ENCODE data around the gene CEACAM19.
"Not testable (repeated sequence)": the region's sequence is repeated elsewhere in the genome, so short reads cannot be mapped to it uniquely, and the experiment has no call there.

CEACAM19 gene

DNA sequence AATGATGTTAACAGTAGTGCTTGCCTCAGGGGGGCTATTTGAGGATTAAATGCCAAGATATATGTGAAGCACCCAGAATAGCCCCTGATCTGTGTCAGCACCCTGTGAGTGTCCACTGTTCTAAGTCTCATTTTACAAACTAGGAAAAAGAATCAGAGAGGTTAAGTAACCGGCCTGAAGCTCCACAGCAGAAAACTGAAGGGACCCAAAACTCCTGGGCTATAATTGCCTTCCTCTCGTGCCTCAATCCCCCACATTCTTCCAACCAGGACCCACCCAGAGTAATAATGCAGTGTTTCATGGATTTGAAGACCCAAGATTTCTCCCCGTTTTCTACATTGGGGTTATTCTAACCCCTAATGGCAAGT is 25.2 kb upstream of the CEACAM19 start:
- no peak for DNase-seq

DNA sequence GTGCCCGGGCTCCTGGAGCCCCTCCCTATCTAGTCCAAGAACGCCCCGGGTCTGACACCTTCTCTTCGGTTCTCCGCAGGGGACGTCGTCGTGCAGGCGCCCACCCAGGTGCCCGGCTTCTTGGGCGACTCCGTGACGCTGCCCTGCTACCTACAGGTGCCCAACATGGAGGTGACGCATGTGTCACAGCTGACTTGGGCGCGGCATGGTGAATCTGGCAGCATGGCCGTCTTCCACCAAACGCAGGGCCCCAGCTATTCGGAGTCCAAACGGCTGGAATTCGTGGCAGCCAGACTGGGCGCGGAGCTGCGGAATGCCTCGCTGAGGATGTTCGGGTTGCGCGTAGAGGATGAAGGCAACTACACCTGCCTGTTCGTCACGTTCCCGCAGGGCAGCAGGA is 24.1 kb upstream of the CEACAM19 start:
- DNase-seq = no peak

DNA sequence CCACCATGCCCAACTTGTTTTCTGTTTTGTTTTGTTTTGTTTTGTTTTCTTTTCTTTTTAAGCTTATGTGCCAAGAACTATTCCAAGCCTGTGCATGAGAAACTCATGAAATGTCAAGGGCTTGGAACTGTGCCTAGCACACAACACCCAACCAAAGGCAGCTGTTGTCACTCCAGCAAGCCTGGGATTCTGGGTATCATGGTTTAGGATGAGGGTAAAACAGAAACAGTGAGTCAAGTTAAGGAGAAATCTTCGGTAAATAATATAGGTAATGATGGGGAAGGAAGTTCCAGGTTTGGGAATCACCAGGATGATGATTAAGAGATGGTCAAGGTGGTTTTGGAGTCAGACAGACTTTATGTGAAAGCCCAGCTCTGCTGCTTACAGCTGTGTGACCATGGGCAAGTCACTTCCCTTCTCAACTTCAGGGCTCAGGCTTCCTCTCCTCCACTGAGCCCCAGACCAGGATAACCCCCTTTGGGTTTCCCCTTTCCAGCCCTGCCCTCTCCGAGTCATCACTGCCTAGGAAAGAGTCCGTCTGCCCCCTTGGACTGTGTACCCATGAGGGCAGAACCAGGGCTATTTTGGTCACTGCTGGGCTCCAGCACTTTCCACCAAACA is 22.5 kb upstream of the CEACAM19 start:
- DNase-seq = no peak

DNA sequence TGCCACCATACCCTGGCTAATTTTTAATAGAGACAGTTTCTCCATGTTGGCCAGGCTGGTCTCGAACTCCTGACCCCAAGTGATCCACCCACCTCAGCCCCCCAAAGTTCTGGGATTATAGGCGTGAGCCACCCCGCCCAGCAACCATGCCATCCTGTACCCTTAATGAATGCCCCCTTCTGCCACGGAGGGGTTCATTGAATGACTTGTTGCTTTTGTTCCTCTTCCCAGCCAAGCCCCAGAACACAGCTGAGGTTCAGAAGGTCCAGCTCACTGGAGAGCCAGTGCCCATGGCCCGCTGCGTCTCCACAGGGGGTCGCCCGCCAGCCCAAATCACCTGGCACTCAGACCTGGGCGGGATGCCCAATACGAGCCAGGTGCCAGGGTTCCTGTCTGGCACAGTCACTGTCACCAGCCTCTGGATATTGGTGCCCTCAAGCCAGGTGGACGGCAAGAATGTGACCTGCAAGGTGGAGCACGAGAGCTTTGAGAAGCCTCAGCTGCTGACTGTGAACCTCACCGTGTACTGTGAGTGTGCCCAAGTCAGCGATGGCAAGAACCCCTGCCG is 21.6 kb upstream of the CEACAM19 start:
- no peak for DNase-seq

DNA sequence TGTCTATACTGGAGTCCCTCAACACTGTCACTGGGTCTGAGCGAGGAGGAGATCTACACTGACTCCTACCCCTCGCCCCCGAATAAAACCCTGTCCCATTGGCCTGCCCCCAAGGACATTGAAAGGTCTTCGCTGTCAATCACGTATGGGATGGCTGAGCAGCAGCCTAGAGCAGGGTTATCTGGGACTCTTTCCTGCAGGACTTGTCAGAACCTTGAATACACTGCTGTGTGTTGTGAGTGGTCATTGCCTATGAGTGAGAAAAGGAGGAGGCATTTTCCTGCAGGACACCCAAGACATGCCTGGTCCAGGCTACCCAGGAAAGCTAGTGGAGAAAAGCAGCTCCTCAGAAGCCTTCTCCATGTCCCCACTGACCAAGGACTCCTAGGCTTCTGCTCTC is 17.9 kb upstream of the CEACAM19 start:
- DNase-seq = no peak

DNA sequence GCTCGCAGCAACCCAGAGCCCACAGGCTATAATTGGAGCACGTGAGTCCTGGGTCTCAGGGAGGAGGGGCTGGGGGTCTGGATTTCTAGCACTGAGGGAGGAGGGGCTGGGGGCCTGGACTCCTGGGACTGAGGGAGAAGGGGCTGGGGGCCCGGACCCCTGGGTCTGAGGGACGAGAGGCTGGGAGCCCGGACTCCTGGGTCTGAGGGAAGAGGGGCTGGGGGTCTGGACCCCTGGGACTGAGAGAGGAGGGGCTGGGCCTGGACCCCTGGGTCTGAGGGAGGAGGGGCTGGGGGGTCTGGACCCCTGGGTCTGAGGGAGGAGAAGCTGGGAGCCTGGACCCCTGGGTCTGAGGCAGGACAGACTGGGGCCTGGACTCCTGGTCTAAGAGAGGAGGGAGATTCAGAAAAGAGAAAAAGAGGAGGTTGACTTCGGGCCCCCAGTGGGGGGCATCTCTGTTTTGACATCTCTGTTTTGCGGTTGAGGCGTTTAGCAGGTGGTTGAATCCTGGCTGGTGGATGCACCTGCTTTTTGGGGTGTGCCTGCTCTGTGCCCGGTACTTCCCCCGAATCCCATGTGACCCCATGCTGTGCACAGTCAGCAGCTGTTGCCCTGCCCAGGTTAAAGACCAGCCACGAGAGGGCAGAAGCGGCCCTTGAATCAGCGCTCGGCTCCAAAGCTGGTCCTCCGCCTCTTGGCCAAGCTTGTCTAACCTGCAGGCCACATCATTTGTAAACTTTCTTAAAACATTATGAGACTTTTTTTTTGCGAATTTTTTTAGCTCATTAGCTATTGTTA is 17.1 kb upstream of the CEACAM19 start:
- DNase-seq = no peak

DNA sequence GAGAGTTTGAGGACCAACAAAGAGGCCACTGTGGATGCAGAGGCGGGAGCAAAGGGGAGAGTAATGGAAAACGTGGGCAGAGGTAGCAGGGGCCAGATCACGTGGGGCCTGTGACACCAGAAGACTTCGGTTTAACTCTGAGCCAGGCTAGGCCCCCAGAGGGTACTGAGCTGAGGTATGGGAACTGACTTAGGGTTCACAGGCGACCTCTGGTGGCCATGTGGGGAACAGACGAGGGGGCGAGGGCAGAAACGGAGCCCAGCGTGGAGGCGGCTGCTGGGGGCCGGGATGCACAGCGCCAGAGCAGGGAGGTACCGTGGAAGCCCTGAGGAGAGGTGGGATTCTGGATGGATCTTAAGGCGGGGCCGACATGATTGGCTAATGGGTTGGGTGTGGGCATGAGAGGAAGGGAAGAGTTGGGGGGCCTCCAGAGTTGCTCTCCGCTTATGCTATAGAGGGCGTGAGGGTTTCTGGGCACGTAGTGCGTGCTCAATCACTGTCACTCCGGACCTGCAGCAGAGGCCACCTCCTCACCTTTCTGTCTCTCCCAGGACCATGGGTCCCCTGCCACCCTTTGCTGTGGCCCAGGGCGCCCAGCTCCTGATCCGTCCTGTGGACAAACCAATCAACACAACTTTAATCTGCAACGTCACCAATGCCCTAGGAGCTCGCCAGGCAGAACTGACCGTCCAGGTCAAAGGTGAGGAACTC is 13.9 kb upstream of the CEACAM19 start:
- no peak for DNase-seq

DNA sequence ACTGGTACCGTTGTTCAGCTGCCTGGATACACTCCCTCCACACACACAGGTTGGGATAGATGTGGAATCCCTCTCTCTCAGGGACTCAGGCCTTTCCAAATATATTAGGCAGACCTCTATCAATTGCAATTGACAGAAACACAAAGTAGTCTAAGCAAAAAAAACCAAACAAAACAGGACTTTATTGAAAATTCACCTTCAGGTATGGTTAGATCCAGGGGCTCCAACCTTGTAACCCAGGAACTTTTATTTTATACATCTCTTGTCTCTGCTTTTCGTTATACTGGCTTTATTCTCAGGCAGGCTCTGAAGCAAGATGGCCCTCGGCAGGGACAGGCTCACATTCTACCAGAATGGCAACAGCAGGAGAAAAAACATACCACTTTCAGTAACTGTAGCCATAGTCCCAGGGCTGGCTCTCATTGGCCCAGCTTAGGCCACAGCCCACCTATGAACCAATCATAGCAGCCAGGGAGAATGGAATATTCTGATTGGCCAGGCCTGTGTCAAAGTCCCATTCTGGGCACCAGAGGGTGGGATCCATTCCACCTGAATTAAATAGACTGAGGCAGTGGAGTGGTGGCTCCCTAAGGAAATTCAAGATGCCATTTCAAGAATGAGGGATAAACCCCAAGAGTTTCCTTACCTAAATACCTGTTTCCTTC is 13.1 kb upstream of the CEACAM19 start:
- no peak for DNase-seq

DNA sequence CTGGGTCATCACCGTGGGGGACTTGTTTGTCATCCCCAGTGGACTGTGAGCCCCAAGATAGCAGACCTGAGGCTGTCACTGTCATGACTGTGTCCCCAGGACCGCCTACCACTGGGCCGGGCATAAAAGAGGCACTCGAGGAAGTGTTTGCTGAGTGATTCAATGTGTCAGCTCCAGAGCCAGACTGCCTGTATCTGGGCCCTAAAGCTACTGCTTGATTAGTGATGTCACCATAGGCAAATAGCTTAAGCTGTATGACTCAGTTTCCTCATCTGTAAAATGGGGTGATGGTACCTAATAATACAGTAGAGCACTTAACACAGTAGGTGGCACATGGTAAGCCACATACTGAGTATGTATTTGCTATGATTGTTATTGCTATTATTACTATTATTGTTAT is 11.2 kb upstream of the CEACAM19 start:
- DNase-seq = no peak

DNA sequence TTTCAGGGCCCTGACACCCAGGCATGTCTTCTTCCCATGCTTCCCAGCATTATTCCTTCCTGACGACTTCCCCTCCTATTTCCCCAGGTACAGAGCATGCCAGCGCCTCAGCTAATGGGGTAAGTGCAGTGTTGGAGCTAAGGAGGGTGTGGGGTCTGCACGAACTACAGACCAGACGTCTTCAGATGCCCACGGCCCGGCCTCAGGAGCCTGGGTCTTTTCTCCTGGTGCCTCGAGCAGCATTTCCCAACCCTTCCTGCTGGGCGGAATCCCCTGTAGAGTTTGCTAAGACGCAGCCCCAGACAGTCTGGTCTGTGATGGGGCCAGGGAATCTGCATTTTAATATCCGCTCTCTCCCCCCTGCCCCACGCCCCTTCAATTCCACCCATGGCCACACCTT is 10.1 kb upstream of the CEACAM19 start:
- no peak for DNase-seq

DNA sequence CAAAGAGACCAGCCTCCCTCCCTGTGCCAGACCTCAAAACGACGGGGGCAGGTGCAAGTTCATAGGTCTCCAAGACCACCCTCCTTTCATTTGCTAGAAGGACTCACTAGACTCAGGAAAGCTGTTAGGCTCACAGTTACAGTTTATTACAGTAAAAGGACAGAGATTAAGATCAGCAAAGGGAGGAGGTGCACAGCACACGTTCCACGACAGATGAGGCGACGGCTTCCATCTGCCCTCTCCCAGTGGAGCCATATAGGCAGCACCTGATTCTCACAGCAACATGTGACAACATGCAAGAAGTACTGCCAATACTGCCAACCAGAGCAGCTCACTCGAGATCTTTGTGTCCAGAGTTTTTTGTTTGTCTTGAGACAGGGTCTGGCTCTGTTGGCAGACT is 9.4 kb upstream of the CEACAM19 start:
- DNase-seq = no peak

DNA sequence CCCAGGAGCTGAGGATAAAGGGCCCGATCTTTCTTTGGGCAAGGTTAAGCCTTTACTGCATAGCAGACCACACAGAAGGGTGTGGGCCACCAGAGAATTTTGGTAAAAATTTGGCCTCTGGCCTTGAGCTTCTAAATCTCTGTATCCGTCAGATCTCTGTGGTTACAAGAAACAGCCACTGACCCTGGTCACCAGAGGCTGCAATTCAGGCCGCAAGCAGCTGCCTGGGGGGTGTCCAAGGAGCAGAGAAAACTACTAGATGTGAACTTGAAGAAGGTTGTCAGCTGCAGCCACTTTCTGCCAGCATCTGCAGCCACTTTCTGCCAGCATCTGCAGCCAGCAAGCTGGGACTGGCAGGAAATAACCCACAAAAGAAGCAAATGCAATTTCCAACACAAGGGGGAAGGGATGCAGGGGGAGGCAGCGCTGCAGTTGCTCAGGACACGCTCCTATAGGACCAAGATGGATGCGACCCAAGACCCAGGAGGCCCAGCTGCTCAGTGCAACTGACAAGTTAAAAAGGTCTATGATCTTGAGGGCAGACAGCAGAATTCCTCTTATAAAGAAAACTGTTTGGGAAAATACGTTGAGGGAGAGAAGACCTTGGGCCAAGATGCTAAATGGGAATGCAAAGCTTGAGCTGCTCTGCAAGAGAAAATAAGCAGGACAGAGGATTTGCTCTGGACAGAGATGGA is 8.4 kb upstream of the CEACAM19 start:
- DNase-seq = no peak

DNA sequence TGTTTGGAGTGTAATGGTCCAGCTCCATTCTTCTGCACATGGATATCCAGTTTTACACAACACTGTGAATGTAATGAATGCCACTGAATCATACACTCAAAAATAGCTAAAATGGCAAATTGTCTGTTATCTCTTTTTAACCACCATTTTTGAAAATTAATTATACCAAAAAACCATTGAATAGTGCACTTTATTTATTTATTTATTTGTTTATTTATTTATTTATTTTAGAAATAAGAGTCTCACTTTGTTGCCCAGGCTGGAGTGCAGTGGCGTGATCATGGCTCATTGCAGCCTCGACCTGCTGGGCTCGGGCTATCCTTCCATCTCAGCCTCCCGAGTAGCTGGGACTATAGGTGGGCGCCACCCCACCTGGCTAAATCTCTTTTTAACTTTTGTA is 7.3 kb upstream of the CEACAM19 start:
- no peak for DNase-seq

DNA sequence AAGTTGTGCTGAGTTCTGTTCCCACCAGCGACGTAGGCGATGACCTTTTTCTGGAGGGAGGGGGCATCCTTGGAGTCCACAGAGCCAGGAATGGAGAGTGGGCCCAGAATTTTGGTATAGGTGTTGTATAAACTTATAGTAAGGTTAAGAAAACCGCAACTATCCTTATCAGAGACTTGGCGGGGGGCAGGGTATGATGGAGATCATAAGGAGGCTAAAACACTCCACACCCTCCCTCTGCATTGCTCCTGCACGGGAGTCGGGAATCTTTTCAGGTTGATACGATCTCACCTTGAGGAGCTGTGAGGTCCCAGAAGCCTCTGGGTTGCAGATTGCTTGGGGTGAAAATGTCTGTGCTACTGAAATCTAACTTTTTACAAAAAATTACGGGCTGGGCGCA is 6.3 kb upstream of the CEACAM19 start:
- no peak for DNase-seq

DNA sequence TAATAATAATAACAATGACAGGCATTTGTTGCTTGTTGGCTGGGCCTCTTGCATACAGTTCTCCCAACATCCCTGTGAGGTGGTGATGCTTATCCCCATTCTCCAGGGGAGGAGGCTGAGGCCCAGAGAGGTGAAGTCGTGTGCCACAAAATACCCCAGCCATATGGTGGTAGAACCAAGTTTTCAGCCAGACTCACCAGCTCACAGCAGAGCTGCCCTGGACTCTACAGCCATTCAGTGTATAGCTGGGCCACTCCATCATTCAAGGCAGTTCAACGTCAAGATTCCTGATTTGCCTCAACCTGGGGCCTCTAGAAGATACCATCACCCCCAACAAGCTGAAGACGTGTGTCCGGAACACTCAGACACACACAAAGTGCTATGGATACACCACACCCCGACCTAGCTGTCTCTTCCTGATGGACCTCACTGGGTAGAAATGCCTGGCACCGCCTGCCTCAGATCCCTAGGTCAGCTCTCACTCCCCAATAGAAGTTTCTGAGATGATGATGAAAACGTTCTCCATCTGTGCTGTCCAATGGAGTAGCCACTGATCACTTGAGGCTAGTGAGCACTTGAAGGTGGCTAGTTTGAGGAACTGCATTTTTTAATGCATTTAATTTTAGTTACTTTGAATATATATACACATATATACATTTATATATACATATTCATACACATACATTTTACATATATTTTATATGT is 4.3 kb upstream of the CEACAM19 start:
- no peak for DNase-seq

DNA sequence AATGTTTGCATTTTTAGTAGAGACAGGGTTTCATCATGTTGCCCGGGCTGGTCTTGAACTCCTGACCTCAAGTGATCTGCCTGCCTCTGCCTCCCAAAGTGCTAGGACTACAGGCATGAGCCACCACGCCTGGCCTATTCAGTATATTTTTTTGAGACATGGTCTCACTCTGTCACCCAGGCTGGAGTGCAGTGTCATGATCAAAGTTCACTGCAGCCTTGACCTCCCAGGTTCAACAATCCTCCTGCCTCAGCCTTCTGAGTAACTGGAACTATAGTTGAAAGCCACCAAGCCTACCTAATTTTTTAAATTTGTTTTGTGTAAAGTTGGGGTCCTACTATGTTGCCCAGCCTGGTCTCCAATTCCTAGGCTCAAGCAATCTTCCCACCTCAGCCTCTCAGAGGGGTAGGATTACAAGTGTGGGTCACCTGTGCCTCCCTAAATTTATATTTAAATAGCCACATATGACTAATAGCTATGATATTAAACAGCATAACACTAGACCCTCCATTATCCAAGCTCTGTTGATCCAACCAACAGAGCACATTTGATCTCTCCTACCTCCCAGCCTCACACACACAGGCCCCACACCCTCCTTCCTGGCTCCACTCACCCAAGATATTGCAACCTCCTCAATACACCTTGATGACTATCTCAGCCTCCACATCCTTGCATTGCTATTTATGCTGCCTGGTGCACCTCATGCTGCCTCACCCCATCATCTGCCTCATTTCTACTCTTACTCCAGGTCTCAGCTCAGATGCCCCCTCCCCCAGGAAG is 2.1 kb upstream of the CEACAM19 start:
- DNase-seq = no peak

DNA sequence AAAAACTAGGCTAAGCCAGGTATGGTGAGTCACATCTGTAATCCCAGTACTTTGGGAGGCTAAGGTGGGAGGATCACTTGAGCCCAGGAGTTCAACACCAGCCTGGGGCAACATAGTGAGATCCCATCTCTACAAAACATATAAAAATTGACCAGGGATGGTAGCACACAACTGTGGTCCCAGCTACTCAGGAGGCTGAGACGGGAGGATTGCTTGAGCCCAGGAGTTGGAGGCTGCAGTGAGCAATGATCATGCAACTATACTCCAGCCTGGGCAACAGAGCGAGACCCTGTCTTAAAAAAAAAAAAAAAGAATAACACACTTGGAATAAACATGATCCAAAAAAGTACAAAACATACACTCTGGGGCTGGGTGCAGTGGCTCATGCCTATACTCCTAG is 1.3 kb upstream of the CEACAM19 start:
- not testable (repeated sequence) for DNase-seq

DNA sequence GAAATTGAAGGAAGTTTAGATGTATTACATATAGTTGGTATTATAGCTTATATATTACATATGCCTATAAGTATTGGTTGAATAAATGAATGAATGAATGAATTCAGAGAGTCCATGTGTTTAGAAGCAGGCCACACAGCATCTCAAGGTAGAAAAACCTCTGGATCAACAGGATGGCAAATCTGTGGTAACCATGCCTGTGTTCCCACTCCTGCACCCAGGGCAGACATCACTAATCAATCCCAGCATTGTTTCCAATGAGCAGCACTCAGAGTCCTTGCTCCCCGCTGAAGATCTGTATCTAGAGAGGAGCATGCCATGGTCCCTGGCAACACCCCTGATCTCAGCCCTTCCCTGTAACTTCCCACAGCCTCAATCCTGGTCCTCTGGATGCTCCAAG is 944 bp downstream of the CEACAM19 start:
- DNase-seq = no peak

DNA sequence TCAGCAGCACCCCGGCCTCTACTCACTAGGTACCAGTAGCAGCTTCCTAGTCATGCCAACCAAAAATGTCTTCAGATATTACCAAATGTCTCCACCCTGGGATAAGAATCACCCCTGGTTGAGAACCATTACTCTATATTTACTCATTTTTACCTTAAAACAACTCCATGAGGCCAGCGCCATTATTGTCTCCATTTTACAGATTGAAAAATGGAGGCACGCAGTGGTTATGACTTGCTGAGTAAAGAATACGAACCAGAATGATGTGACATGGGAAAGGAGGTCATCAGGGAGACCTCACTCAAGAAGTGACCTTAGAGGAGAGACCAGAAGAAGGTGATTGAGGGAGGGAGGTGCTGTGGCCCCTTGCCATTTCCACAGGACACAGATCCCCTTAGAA is 2.2 kb downstream of the CEACAM19 start:
- DNase-seq = no peak

DNA sequence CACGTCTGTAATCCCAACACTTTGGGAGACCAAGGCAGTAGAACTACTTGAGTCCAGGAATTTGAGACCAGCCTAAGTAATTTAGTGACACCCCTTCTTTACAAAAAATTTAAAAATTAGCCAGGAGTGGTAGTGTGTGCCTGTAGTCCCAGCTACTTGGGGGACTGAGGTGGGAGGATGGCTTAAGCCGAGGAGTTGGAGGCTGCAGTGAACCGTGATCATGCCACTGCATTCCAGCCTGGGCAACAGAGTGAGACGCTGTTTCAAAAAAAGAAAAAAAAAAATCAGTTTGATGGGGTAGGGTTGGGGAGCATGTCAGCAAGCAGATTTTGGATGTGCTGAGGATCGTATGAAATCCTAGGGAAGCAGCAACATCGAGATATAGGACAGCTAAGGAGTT is 4.2 kb downstream of the CEACAM19 start:
- DNase-seq = no peak
